Astrocyte (in vitro differentiated cells and primary cell): ENCODE data around the gene SLC47A1. TPM values are rescaled to one million over a fixed set of nuclear protein-coding genes. Genes with fewer than 3 reads are reported as not detected.

Experiments used
- DNase-seq: peaks from one replicate; pipeline ENCODE4 v3.0.0-alpha.2; 2010; ENCODE audit warnings: low read depth
- FAIRE-seq: peaks from 2 replicates; lab custom pipeline; 2011; peaks lifted over from hg19 to GRCh38; lab: Jason Lieb, UNC
- H2AFZ ChIP-seq: 2 replicates; pipeline ENCODE4 v1.6.0; 2012; ENCODE audit warnings: low read depth, low read length, inconsistent platforms
- H3K27ac ChIP-seq: 2 replicates; pipeline ENCODE4 v1.5.1; 2011; ENCODE audit warnings: low read depth, low read length, inconsistent platforms
- H3K27me3 ChIP-seq: 2 replicates; pipeline ENCODE4 v1.6.0; 2011; ENCODE audit warnings: low read length, inconsistent platforms; ENCODE audit not compliant: insufficient read depth
- H3K36me3 ChIP-seq: 2 replicates; pipeline ENCODE4 v1.5.1; 2011; ENCODE audit warnings: low read length, inconsistent platforms; ENCODE audit not compliant: insufficient read depth
- H3K4me1 ChIP-seq: 2 replicates; pipeline ENCODE4 v1.5.1; 2011; ENCODE audit warnings: low read length, inconsistent platforms; ENCODE audit not compliant: insufficient read depth
- H3K4me2 ChIP-seq: 2 replicates; pipeline ENCODE4 v1.6.0; 2012; ENCODE audit warnings: low read length, inconsistent platforms
- H3K4me3 ChIP-seq: 2 replicates; pipeline ENCODE4 v1.5.1; 2011; ENCODE audit warnings: low read depth, mild to moderate bottlenecking, low read length, inconsistent platforms; ENCODE audit not compliant: insufficient read depth
- H3K79me2 ChIP-seq: 2 replicates; pipeline ENCODE4 v1.6.0; 2012; ENCODE audit warnings: mild to moderate bottlenecking, low read length, inconsistent platforms; ENCODE audit not compliant: insufficient read depth
- H3K9ac ChIP-seq: 2 replicates; pipeline ENCODE4 v1.6.0; 2012; ENCODE audit warnings: mild to moderate bottlenecking, low read length, inconsistent platforms
- H3K9me3 ChIP-seq: 2 replicates; pipeline ENCODE4 v1.5.1; 2012; ENCODE audit warnings: low read depth, mild to moderate bottlenecking, low read length, inconsistent platforms; ENCODE audit not compliant: insufficient read depth
- H4K20me1 ChIP-seq: 2 replicates; pipeline ENCODE4 v1.6.0; 2012; ENCODE audit warnings: low read length, inconsistent platforms; ENCODE audit not compliant: insufficient read depth
- H3K27ac Mint-ChIP-seq: one replicate; pipeline ENCODE4 v1.8.0; 2021; ENCODE audit warnings: mild to moderate bottlenecking, mixed read lengths; ENCODE audit not compliant: unreplicated experiment
- H3K27me3 Mint-ChIP-seq: one replicate; pipeline ENCODE4 v1.8.0; 2021; ENCODE audit warnings: low read depth, mixed read lengths; ENCODE audit not compliant: unreplicated experiment
- H3K36me3 Mint-ChIP-seq: one replicate; pipeline ENCODE4 v1.8.0; 2021; ENCODE audit warnings: low read depth, mixed read lengths; ENCODE audit not compliant: unreplicated experiment
- H3K4me1 Mint-ChIP-seq: one replicate; pipeline ENCODE4 v1.8.0; 2021; ENCODE audit warnings: low read depth, mixed read lengths; ENCODE audit not compliant: unreplicated experiment
- H3K4me3 Mint-ChIP-seq: one replicate; pipeline ENCODE4 v1.8.0; 2021; ENCODE audit warnings: mild to moderate bottlenecking, moderate library complexity, mixed read lengths; ENCODE audit not compliant: unreplicated experiment
- H3K9me3 Mint-ChIP-seq: one replicate; pipeline ENCODE4 v1.8.0; 2021; ENCODE audit warnings: mild to moderate bottlenecking, mixed read lengths; ENCODE audit not compliant: unreplicated experiment
- EZH2 ChIP-seq: IDR thresholded peaks from 2 replicates; pipeline ENCODE4 v1.6.1; 2012; ENCODE audit warnings: mild to moderate bottlenecking, low read length, inconsistent platforms; ENCODE audit not compliant: insufficient read depth
- total RNA-seq: library from RNA; stranded (reverse); gene quantifications from 2 replicates; pipeline ENCODE4 v1.2.1, GENCODE V29; 2021
- TF ChIP-seq, protein P1 (sequence below): IDR thresholded peaks from 2 replicates; pipeline ENCODE4 v1.5.1; 2011; ENCODE audit warnings: low read depth, mild to moderate bottlenecking, inconsistent platforms, low read length, moderate library complexity; ENCODE audit not compliant: insufficient read depth

Gene SLC47A1
- total RNA-seq, 1 donor from 2014 or later: 0.75 TPM

DNA sequence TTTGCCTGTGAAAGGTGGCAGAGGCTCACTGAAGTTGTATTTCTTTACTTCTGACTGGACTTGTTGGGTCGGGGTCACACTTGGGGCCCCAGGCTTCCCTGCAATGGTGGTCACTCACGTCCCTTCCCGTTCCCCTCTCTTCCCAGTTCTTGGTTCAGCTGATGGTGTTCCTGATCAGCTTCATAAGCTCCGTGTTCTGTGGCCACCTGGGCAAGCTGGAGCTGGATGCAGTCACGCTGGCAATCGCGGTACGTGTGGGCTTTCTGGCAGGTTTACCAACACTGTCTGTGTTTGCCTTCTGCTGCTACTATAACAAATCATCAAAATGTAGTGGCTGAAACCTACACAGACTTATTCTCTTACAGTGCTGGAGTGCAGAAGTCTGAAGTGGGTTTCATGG, 8.6 kb downstream of the SLC47A1 start:
- Histone ChIP-seq H3K79me2 (no peaks in the 10 kb centered on the region), H3K9ac (no peak overlapping the region), H3K4me3 (no peak overlapping the region), H3K9me3 (no peaks in the 10 kb centered on the region), H3K4me1 (no peaks in the 10 kb centered on the region), H2AFZ (no peak overlapping the region), H3K4me2 (no peak overlapping the region), H4K20me1 (no peaks in the 10 kb centered on the region), H3K27me3 (peaks cover 38% of the 10 kb centered on the region), H3K36me3 (no peaks in the 10 kb centered on the region), H3K27ac (no peak overlapping the region)
- Mint-ChIP-seq H3K9me3 (no peaks in the 10 kb centered on the region), H3K4me1 (no peaks in the 10 kb centered on the region), H3K27ac (no peak overlapping the region), H3K4me3 (no peak overlapping the region), H3K27me3 (peaks cover 47% of the 10 kb centered on the region), H3K36me3 (no peaks in the 10 kb centered on the region)
- TF ChIP-seq, protein P1, sequence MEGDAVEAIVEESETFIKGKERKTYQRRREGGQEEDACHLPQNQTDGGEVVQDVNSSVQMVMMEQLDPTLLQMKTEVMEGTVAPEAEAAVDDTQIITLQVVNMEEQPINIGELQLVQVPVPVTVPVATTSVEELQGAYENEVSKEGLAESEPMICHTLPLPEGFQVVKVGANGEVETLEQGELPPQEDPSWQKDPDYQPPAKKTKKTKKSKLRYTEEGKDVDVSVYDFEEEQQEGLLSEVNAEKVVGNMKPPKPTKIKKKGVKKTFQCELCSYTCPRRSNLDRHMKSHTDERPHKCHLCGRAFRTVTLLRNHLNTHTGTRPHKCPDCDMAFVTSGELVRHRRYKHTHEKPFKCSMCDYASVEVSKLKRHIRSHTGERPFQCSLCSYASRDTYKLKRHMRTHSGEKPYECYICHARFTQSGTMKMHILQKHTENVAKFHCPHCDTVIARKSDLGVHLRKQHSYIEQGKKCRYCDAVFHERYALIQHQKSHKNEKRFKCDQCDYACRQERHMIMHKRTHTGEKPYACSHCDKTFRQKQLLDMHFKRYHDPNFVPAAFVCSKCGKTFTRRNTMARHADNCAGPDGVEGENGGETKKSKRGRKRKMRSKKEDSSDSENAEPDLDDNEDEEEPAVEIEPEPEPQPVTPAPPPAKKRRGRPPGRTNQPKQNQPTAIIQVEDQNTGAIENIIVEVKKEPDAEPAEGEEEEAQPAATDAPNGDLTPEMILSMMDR: no peak
- no peak for TF ChIP-seq EZH2
- FAIRE-seq (no peak), DNase-seq (no peak)

DNA sequence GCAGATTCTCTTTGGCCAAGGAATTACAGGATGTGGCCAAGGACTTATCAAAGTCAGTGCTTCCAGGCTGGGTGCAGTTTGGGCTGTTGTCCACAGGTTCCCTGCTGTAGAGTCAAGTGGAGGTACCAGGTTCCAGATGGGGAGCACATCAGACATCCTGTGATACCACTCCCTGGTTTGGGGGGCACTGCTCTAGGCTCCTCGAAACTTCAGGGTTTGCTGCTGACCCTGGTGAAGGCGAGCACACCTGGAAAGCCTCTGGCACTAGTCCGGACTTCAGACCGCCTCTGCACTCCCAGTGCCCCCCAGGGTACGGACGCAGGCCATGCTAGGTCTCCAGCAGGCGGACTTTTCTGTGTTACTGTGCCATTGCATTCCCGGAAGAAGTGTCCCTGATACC, 10.7 kb downstream of the SLC47A1 start:
- H3K36me3 ChIP-seq: no peaks in the 10 kb centered on the region
- no peak for DNase-seq
- Mint-ChIP-seq H3K27me3 (peaks cover 38% of the 10 kb centered on the region), H3K9me3 (no peaks in the 10 kb centered on the region), H3K27ac (no peak overlapping the region), H3K4me1 (no peaks in the 10 kb centered on the region), H3K36me3 (no peaks in the 10 kb centered on the region), H3K4me3 (no peak overlapping the region)
- FAIRE-seq: no peak
- no peaks in the 10 kb centered on the region for H3K79me2 ChIP-seq
- no peak overlapping the region for H3K4me3 ChIP-seq
- no peaks in the 10 kb centered on the region for H4K20me1 ChIP-seq
- no peak for TF ChIP-seq EZH2
- TF ChIP-seq, protein P1: no peak
- no peaks in the 10 kb centered on the region for H3K9me3 ChIP-seq
- no peak overlapping the region for H3K9ac ChIP-seq
- H3K4me1 ChIP-seq: no peaks in the 10 kb centered on the region
- H2AFZ ChIP-seq: no peak overlapping the region
- no peak overlapping the region for H3K27ac ChIP-seq
- peaks cover 23% of the 10 kb centered on the region for H3K27me3 ChIP-seq
- no peak overlapping the region for H3K4me2 ChIP-seq

DNA sequence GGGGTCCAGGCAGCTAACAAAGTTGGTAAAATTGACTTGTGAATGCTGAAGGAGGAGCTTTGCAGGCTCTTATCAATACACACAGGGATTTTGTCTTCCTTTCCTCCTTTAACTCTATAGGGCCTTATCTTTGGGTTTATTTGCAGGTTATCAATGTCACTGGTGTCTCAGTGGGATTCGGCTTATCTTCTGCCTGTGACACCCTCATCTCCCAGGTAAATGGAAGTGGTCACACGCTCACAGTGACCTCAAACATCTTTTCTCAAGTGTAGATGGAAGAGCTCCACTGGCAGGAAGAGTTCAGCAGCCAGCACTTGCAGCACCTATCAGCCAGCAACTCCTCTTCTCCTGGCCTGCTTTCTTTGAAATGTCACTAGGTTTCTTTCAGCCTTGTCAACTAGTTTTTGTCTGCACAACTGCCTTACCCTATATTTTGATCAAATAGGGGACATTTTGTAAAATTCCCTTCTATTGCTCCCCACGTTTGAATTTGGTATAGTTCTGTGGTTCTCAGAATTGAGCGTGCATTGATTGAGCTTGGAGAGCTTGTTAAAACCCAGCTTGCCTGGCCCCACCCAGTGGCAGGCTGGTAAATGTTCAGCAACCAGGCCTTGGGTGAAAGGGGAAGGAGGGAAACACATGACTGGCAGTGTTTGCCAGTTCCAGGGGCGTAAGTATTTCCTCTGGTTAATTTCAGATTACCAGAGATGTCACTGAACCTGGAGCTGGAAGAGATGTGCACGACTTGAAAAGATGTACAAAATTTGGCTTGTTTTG, 12.8 kb downstream of the SLC47A1 start:
- peaks cover 2% of the 10 kb centered on the region for H3K9me3 Mint-ChIP-seq

More for the DNA sequence above, 12.8 kb downstream of the SLC47A1 start:
- Histone ChIP-seq H2AFZ (no peak overlapping the region), H3K27me3 (peaks cover 12% of the 10 kb centered on the region), H3K4me3 (no peak overlapping the region), H4K20me1 (no peaks in the 10 kb centered on the region), H3K9me3 (no peaks in the 10 kb centered on the region), H3K4me2 (no peak overlapping the region), H3K4me1 (no peaks in the 10 kb centered on the region), H3K27ac (no peak overlapping the region), H3K79me2 (no peaks in the 10 kb centered on the region), H3K9ac (no peak overlapping the region), H3K36me3 (no peaks in the 10 kb centered on the region)
- Mint-ChIP-seq H3K36me3 (no peaks in the 10 kb centered on the region), H3K4me1 (no peaks in the 10 kb centered on the region), H3K27me3 (peaks cover 38% of the 10 kb centered on the region), H3K4me3 (no peak overlapping the region), H3K27ac (no peak overlapping the region)
- FAIRE-seq (no peak), DNase-seq (no peak)
- no peak for TF ChIP-seq EZH2
- TF ChIP-seq, protein P1: no peak
